HCT116 (cell line): Measurements from ENCODE around the gene YTHDC2. TPM values are rescaled to one million over a fixed set of nuclear protein-coding genes. Genes with fewer than 3 reads are reported as not detected.

Experiments
- ATAC-seq: fragments of 200-7000 bp; cut with Tn5 transposase; 2 replicates; pipeline ENCODE4 v1.9.1; 2020; ENCODE audit warnings: mild to moderate bottlenecking, moderate library complexity
- BruUV-seq: library from RNA; stranded (reverse); fragments of 400-500 nt; replicated peaks from 2 replicates; lab custom pipeline; 2021; lab: Mats Ljungman, UMichigan
- CTCF ChIA-PET: fragments of 300-600 bp; sonication (Branson Sonifier 250); formaldehyde crosslinking; loops from one replicate; lab custom pipeline; 2021; ENCODE audit warnings: antibody characterized with exemption; lab: Charles Lee
- POLR2A ChIA-PET: fragments of 300-600, 350-600 bp; sonication (Branson Sonifier 250); formaldehyde crosslinking; loops from one replicate; lab custom pipeline; 2021; ENCODE audit warnings: antibody characterized with exemption; lab: Charles Lee
- RAD21 ChIA-PET, 2 experiments: fragments of 300-600 bp; sonication (Branson Sonifier 250); formaldehyde crosslinking; loops; one replicate each; lab custom pipeline; 2023; ENCODE audit warnings: low total read pairs in 2 of 2; ENCODE audit not compliant: uncharacterized antibody in 2 of 2, unreplicated experiment in 2 of 2, low non-redundant PET in 1 of 2; lab: Charles Lee
- DNase-seq: peaks from one replicate; pipeline ENCODE4 v3.0.0-alpha.2; 2010; ENCODE audit warnings: low read depth, low spot score
- H2AFZ ChIP-seq: fragments of 200-600 bp; shearing (Covaris generic), sonication (generic); 2 replicates; pipeline ENCODE4 v1.6.1; 2017; ENCODE audit warnings: low read depth, mixed run types, mixed read lengths, antibody characterized with exemption, low read length; ENCODE audit not compliant: poor library complexity, severe bottlenecking
- H3K27ac ChIP-seq: 2 replicates; pipeline ENCODE4 v1.5.1; 2012; ENCODE audit warnings: low read depth, low read length
- H3K27me3 ChIP-seq: fragments of 200-600 bp; sonication (generic); 2 replicates; pipeline ENCODE4 v1.6.1; 2016; ENCODE audit warnings: mixed run types, low read length, mixed read lengths; ENCODE audit not compliant: insufficient read depth
- H3K36me3 ChIP-seq, 2 experiments: fragments of 200-500 bp in 1 of 2; fragments of 200-600 bp in 1 of 2; sonication (Bioruptor generic) in 1 of 2; sonication (generic) in 1 of 2; 2 replicates each; pipeline versions ENCODE4 v1.5.1 to v1.6.1; 2014 to 2016; ENCODE audit warnings: low read length in 2 of 2, inconsistent platforms in 1 of 2, mixed read lengths in 1 of 2, mixed run types in 1 of 2; ENCODE audit not compliant: insufficient read depth in 2 of 2, control insufficient read depth in 1 of 2
- H3K4me1 ChIP-seq, 2 experiments: fragments of 200-600 bp in 1 of 2; sonication (generic) in 1 of 2; 2 replicates each; pipeline versions ENCODE4 v1.5.1 to v1.6.1; 2012 to 2017; ENCODE audit warnings: low read length in 2 of 2, inconsistent platforms in 1 of 2, mild to moderate bottlenecking in 1 of 2, mixed read lengths in 1 of 2, mixed run types in 1 of 2, moderate library complexity in 1 of 2; ENCODE audit not compliant: insufficient read depth in 2 of 2, control insufficient read depth in 1 of 2
- H3K4me2 ChIP-seq: fragments of 200-600 bp; sonication (generic); 2 replicates; pipeline ENCODE4 v1.6.1; 2017; ENCODE audit warnings: mixed run types, low read length, mixed read lengths
- H3K4me3 ChIP-seq, 2 experiments: fragments of 200-600 bp in 1 of 2; sonication (generic) in 1 of 2; replicated peaks in 1 of 2; 2 replicates each; pipeline ENCODE4 v1.5.1; 2011 to 2016; ENCODE audit warnings: low read length in 2 of 2, control low read depth in 1 of 2, low read depth in 1 of 2, mild to moderate bottlenecking in 1 of 2, mixed read lengths in 1 of 2, mixed run types in 1 of 2
- H3K79me2 ChIP-seq: fragments of 200-600 bp; sonication (generic); 2 replicates; pipeline ENCODE4 v1.6.1; 2017; ENCODE audit warnings: mild to moderate bottlenecking, mixed run types, low read length, moderate library complexity, mixed read lengths; ENCODE audit not compliant: insufficient read depth
- H3K9ac ChIP-seq: fragments of 200-600 bp; sonication (generic); 2 replicates; pipeline ENCODE4 v1.6.1; 2016; ENCODE audit warnings: low read length, mixed read lengths
- H3K9me2 ChIP-seq: fragments of 200-600 bp; sonication (generic), shearing (Covaris generic); 2 replicates; pipeline ENCODE4 v1.6.1; 2017; ENCODE audit warnings: mixed run types, mild to moderate bottlenecking, moderate library complexity; ENCODE audit not compliant: insufficient read depth
- H3K9me3 ChIP-seq, 2 experiments: fragments of 200-500 bp in 1 of 2; fragments of 200-600 bp in 1 of 2; sonication (Bioruptor generic) in 1 of 2; sonication (generic) in 1 of 2; 2 replicates each; pipeline ENCODE4 v1.6.1; 2014 to 2017; ENCODE audit warnings: low read length in 2 of 2, mixed read lengths in 2 of 2, inconsistent platforms in 1 of 2, low read depth in 1 of 2, mild to moderate bottlenecking in 1 of 2, mixed run types in 1 of 2, moderate library complexity in 1 of 2; ENCODE audit not compliant: control insufficient read depth in 1 of 2, insufficient read depth in 1 of 2
- H4K20me1 ChIP-seq: fragments of 200-600 bp; sonication (generic), shearing (Covaris generic); 2 replicates; pipeline ENCODE4 v1.6.1; 2017; ENCODE audit warnings: mixed run types, mild to moderate bottlenecking, moderate library complexity; ENCODE audit not compliant: insufficient read depth
- CBX3 ChIP-seq: IDR thresholded peaks from 2 replicates; pipeline ENCODE4 v1.6.1; 2012; ENCODE audit warnings: low read depth
- EGR1 ChIP-seq: IDR thresholded peaks from 2 replicates; pipeline ENCODE4 v1.6.1; 2012; ENCODE audit warnings: low read depth
- ELF1 ChIP-seq: IDR thresholded peaks from 2 replicates; pipeline ENCODE4 v1.6.1; 2012; ENCODE audit warnings: low read depth, borderline replicate concordance
- EZH2phosphoT487 ChIP-seq: fragments of 200-600 bp; IDR thresholded peaks from 2 replicates; pipeline ENCODE4 v1.6.1; 2018; ENCODE audit warnings: antibody characterized with exemption, borderline replicate concordance
- FOSL1 ChIP-seq: IDR thresholded peaks from 2 replicates; pipeline ENCODE4 v1.6.1; 2012; ENCODE audit warnings: low read depth
- JUND ChIP-seq: IDR thresholded peaks from 2 replicates; pipeline ENCODE4 v1.6.1; 2012
- MAX ChIP-seq: IDR thresholded peaks from 2 replicates; pipeline ENCODE4 v1.6.1; 2012
- POLR2A ChIP-seq: IDR thresholded peaks from 2 replicates; pipeline ENCODE4 v1.7.0; 2011; ENCODE audit warnings: borderline replicate concordance; ENCODE audit not compliant: insufficient read depth, insufficient read length; ENCODE audit errors: extremely low read depth
- POLR2AphosphoS5 ChIP-seq: IDR thresholded peaks from 2 replicates; pipeline ENCODE4 v1.6.1; 2011; ENCODE audit warnings: mild to moderate bottlenecking, low read depth, low read length, moderate library complexity
- SRF ChIP-seq: IDR thresholded peaks from 2 replicates; pipeline ENCODE4 v1.6.1; 2012; ENCODE audit warnings: low read depth
- TCF7L2 ChIP-seq: IDR thresholded peaks from 2 replicates; pipeline ENCODE4 v1.7.0; 2011; ENCODE audit warnings: borderline replicate concordance, inconsistent platforms; ENCODE audit not compliant: insufficient read depth, insufficient read length; ENCODE audit errors: extremely low read depth
- YY1 ChIP-seq: IDR thresholded peaks from 2 replicates; pipeline ENCODE4 v1.6.1; 2011; ENCODE audit warnings: low read length, low read depth, moderate library complexity, mild to moderate bottlenecking; ENCODE audit not compliant: insufficient replicate concordance; ENCODE audit errors: extremely low read depth
- intact Hi-C: fragments of 100-400 bp; cut with micrococcal nuclease; formaldehyde crosslinking; loops from 2 replicates; pipeline ENCODE4 v1.10.0; 2022
- total RNA-seq: library from RNA; stranded (reverse); gene quantifications from one replicate; pipeline ENCODE4 v1.2.1, GENCODE V29; 2021; ENCODE audit not compliant: unreplicated experiment

Gene YTHDC2
- total RNA-seq, 1 experiment from 2014 or later: 22.2 TPM

DNA sequence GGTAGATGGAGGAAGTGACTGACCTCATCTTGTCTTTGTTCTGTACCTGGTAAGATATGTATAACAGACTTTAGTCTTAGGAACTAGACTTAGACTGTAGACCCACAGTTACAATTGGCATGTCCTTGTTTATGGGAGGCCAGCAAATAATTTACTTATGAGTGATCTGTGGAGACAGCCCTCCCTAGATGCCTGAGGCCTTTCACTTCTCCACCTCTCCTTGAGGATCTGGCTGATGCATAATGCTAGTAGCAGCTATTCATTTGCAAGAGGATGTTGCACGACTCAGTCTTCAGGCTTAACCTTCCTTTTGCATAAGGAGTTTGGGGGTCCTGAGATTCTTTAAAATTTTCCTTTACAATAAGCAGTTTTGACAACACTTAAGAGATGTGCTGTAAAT, 100.7 kb downstream of the YTHDC2 start (continued):
- no peak for TF ChIP-seq MAX
- TF ChIP-seq POLR2AphosphoS5: no peak
- TF ChIP-seq CBX3: no peak
- no peak for TF ChIP-seq SRF
- TF ChIP-seq POLR2A: no peak
- TF ChIP-seq TCF7L2: no peak
- TF ChIP-seq, all 23 proteins: peak for 0

- ChIA-PET CTCF (no interaction called here), POLR2A (no interaction called here), RAD21 (no interaction called here)
- no peaks in the 10 kb centered on the region for H3K36me3 ChIP-seq
- no peaks in the 10 kb centered on the region for H3K9me3 ChIP-seq
- H3K79me2 ChIP-seq: no peaks in the 10 kb centered on the region
- no peak for ATAC-seq
- DNase-seq: no peak
- no peaks in the 10 kb centered on the region for H4K20me1 ChIP-seq
- no peak overlapping the region for H2AFZ ChIP-seq
- no peaks in the 10 kb centered on the region for H3K4me1 ChIP-seq
- no peak overlapping the region for H3K27ac ChIP-seq
- no TSS peak for BruUV-seq
- H3K4me3 ChIP-seq: no peak overlapping the region
- H3K9me2 ChIP-seq: no peaks in the 10 kb centered on the region
- H3K27me3 ChIP-seq: no peaks in the 10 kb centered on the region
- no peak overlapping the region for H3K9ac ChIP-seq
- TF ChIP-seq TCF7L2 (no peak), EGR1 (no peak), JUND (no peak), FOSL1 (no peak), YY1 (no peak), SRF (no peak)
- intact Hi-C loops: no loop called here
- H3K4me2 ChIP-seq: no peak overlapping the region
Observed at GRCh38 chr5:113615708-113616107, 102.2 kb downstream of the YTHDC2 start.

GRCh38 chr5:113617191-113617796, 103.8 kb downstream of the YTHDC2 start:
- Histone ChIP-seq H3K4me2 (no peak overlapping the region), H4K20me1 (no peaks in the 10 kb centered on the region), H3K36me3 (no peaks in the 10 kb centered on the region), H3K4me1 (no peaks in the 10 kb centered on the region), H3K9me3 (no peaks in the 10 kb centered on the region), H3K4me3 (no peak overlapping the region), H3K27ac (no peak overlapping the region), H3K9ac (no peak overlapping the region), H3K27me3 (no peaks in the 10 kb centered on the region), H3K79me2 (no peaks in the 10 kb centered on the region), H2AFZ (no peak overlapping the region), H3K9me2 (no peaks in the 10 kb centered on the region)
- no peak for DNase-seq
- ChIA-PET CTCF (no interaction called here), POLR2A (no interaction called here), RAD21 (no interaction called here)
- ATAC-seq: no peak
- intact Hi-C loops: no loop called here
- no TSS peak for BruUV-seq
- no peak for TF ChIP-seq ELF1
- no peak for TF ChIP-seq EZH2phosphoT487
- TF ChIP-seq CBX3: no peak
- no peak for TF ChIP-seq FOSL1
